Brain microvascular endothelial cell (primary cell): Measurements from ENCODE around the gene CCDC141.
"Not testable (repeated sequence)": the region's sequence is repeated elsewhere in the genome, so short reads cannot be mapped to it uniquely, and the experiment has no call there.

Source experiments
- DNase-seq: peaks from one replicate; pipeline ENCODE4 v3.0.0-alpha.2; 2020
- H3K27ac ChIP-seq: fragments of 250-450 bp; sonication (Bioruptor Pico); 2 replicates; pipeline ENCODE4 v1.5.1; 2020; ENCODE audit warnings: mild to moderate bottlenecking, moderate library complexity
- H3K27me3 ChIP-seq: fragments of 250-450 bp; sonication (Bioruptor Pico); replicated peaks from 2 replicates; pipeline ENCODE4 v1.5.1; 2020; ENCODE audit warnings: mild to moderate bottlenecking
- H3K36me3 ChIP-seq: fragments of 250-450 bp; sonication (Bioruptor Pico); replicated peaks from 2 replicates; pipeline ENCODE4 v1.5.1; 2020; ENCODE audit warnings: mild to moderate bottlenecking
- H3K4me3 ChIP-seq: 2 replicates; pipeline ENCODE4 v1.5.1; 2011; ENCODE audit warnings: low read depth, mild to moderate bottlenecking, control low read depth, low read length, moderate library complexity
- CTCF ChIP-seq: IDR thresholded peaks from 2 replicates; pipeline ENCODE4 v1.5.1; 2011; ENCODE audit warnings: low read depth, mild to moderate bottlenecking, moderate library complexity, low read length, control low read depth, inconsistent platforms; ENCODE audit errors: missing control alignments
- in situ Hi-C: cut with HindIII; loops from 2 replicates; pipeline ENCODE4 v1.10.0; 2017; ENCODE audit warnings: low sequenced_read_pairs, low pct_ligation_motif_present

Gene CCDC141

GRCh38 chr2:178993788-178994187 is 56.1 kb downstream of the CCDC141 start:
- TF ChIP-seq CTCF, result no peak
- in situ Hi-C loops, result no loop called here
- Histone ChIP-seq H3K27me3 (no peaks in the 10 kb centered on the region), H3K4me3 (no peak overlapping the region), H3K36me3 (no peaks in the 10 kb centered on the region), H3K27ac (no peak overlapping the region)
- DNase-seq, result no peak

- H3K4me3 ChIP-seq, H3K36me3 ChIP-seq, DNase-seq, H3K27ac ChIP-seq, in situ Hi-C loops, H3K27me3 ChIP-seq: not testable (repeated sequence)
- peak; percentile 44 for TF ChIP-seq CTCF
Measured at GRCh38 chr2:178992719-178993118, 57.2 kb downstream of the CCDC141 start.

GRCh38 chr2:178990533-178991241 is 59.2 kb downstream of the CCDC141 start:
- TF ChIP-seq CTCF, result no peak
- Histone ChIP-seq H3K36me3 (no peaks in the 10 kb centered on the region), H3K4me3 (no peak overlapping the region), H3K27me3 (no peaks in the 10 kb centered on the region), H3K27ac (no peak overlapping the region)
- in situ Hi-C loops, result no loop called here
- no peak for DNase-seq

GRCh38 chr2:178989424-178989823 is 60.5 kb downstream of the CCDC141 start:
- in situ Hi-C loops, H3K36me3 ChIP-seq, H3K27me3 ChIP-seq, DNase-seq, H3K4me3 ChIP-seq, H3K27ac ChIP-seq: not testable (repeated sequence)

- H3K27me3 ChIP-seq, DNase-seq, H3K4me3 ChIP-seq, H3K27ac ChIP-seq, H3K36me3 ChIP-seq, in situ Hi-C loops: not testable (repeated sequence)
Measured at GRCh38 chr2:178982652-178983051, 67.3 kb downstream of the CCDC141 start.

- no peaks in the 10 kb centered on the region for H3K27me3 ChIP-seq
- H3K36me3 ChIP-seq, result no peaks in the 10 kb centered on the region
- no peak for DNase-seq
- no peak overlapping the region for H3K27ac ChIP-seq
- no peak overlapping the region for H3K4me3 ChIP-seq
- no peak for TF ChIP-seq CTCF
- in situ Hi-C loops, result no loop called here
Measured at GRCh38 chr2:178980815-178981214, 69.1 kb downstream of the CCDC141 start.

GRCh38 chr2:178978667-178979066 is 71.3 kb downstream of the CCDC141 start:
- Histone ChIP-seq H3K4me3 (no peak overlapping the region), H3K36me3 (no peaks in the 10 kb centered on the region), H3K27ac (no peak overlapping the region), H3K27me3 (no peaks in the 10 kb centered on the region)
- no peak for TF ChIP-seq CTCF
- in situ Hi-C loops, result no loop called here
- no peak for DNase-seq
